ENCODE measurements around the gene CYP46A1. TPM values are rescaled to one million over a fixed set of nuclear protein-coding genes. Genes with fewer than 3 reads are reported as not detected.

The CYP46A1 gene
- total RNA-seq, 1 donor from 2014 or later: 1.3 TPM

- no peaks in the 10 kb centered on the region for H3K9me3 ChIP-seq
- no peak for DNase-seq
- no peak for TF ChIP-seq CTCF (IDR thresholded peaks at IDR 0.05)
- no peak overlapping the region for H3K27ac ChIP-seq
- no peak for ATAC-seq
- no peaks in the 10 kb centered on the region for H3K36me3 ChIP-seq
- no peak overlapping the region for H3K4me3 ChIP-seq
- no peaks in the 10 kb centered on the region for H3K27me3 ChIP-seq
- intact Hi-C loops (cut with DNase I): no loop called here
- no peaks in the 10 kb centered on the region for H3K4me1 ChIP-seq
Observed at GRCh38 chr14:99775351-99775750, 91.3 kb downstream of the CYP46A1 start.

Other genes starting within 250 kb of the CYP46A1 start
- 90.3 TPM for gene SETD3, start 203.4 kb upstream of the CYP46A1 start, total RNA-seq
- 48.7 TPM for gene CCNK, start 202.9 kb upstream of the CYP46A1 start, total RNA-seq
- 22.6 TPM for gene CCDC85C, start 80.1 kb upstream of the CYP46A1 start, total RNA-seq
- 1.6 TPM for gene HHIPL1, start 39.2 kb upstream of the CYP46A1 start, total RNA-seq
- 42.2 TPM for gene EML1, start 109.1 kb downstream of the CYP46A1 start, total RNA-seq